GM08714 (cell line): Measurements from ENCODE around the gene SLC11A1.

ENCODE experiments used
- H3K4me3 ChIP-seq: fragments of 200-500 bp; sonication (Bioruptor generic); 2 replicates; pipeline ENCODE4 v1.5.1; 2014; ENCODE audit warnings: mild to moderate bottlenecking, low read length, inconsistent platforms
- ZNF274 ChIP-seq: IDR thresholded peaks from 2 replicates; pipeline ENCODE4 v1.6.1; 2012; ENCODE audit warnings: mild to moderate bottlenecking, low read depth, low read length

SLC11A1 gene

DNA sequence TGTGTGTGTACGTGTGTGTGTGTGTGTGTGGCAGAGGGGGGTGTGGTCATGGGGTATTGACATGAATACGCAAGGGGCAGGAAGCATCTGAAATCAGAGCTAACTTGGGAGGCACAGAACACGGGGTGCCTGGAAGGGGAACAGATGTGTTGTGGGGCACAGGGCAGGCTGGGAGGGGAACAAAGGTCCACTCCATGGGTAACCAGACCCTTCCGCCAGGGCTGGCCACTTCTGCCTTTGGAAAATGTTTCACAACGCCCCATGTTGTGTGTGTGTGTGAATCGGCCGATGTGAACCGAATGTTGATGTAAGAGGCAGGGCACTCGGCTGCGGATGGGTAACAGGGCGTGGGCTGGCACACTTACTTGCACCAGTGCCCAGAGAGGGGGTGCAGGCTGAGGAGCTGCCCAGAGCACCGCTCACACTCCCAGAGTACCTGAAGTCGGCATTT is at the start of gene SLC11A1:
SLC11A1 (plus strand) TSS at position 358 of the 451 bp plus-strand sequence. CDS start 96 bp downstream, outside the sequence.
- no peak for TF ChIP-seq ZNF274
- H3K4me3 ChIP-seq = no peak within 1 kb of the TSS

DNA sequence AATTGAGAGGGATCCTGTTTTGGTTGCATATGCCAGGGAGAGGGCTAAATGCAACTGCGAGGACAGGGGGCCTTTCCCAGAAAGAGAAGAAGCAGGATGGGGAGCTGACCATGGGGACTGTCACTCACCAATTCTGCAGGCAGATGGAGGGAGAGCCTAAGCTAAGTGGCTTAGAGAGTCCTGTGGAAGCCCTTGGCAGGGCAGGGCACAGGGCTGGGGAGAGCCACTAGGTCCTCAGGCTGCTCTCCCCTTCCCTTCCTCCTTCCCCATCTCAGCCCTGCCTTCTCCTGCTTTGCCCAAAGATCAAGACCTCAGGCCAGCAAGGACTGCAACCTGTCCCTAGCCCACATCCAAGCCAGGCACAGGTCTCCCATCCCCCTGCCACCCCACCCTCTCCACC is 49.8 kb upstream of the SLC11A1 start:
- no peak for TF ChIP-seq ZNF274
- H3K4me3 ChIP-seq = no peak overlapping the region

GRCh38 chr2:218332920-218333645 is 49.0 kb upstream of the SLC11A1 start:
- no peak for TF ChIP-seq ZNF274
- H3K4me3 ChIP-seq = no peak overlapping the region

DNA sequence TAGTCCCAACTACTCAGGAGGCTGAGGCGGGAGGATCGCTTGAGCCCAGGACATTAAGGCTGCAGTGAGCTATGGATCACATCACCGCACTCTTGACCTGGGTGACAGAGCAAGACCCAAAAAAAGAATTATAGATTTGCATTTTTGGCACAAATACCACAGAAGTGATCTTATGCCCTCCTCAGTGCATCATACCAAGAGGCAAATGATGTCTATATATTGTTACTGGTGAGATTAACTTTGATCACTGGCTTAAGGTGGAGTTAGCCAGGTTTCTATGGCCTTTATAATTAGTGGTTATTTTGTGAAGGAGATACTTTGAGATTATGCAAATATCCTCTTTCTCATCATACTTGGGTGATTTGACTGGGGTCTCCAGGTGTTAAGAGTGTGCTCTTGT is 47.5 kb upstream of the SLC11A1 start:
- no peak for TF ChIP-seq ZNF274
- no peak overlapping the region for H3K4me3 ChIP-seq

DNA sequence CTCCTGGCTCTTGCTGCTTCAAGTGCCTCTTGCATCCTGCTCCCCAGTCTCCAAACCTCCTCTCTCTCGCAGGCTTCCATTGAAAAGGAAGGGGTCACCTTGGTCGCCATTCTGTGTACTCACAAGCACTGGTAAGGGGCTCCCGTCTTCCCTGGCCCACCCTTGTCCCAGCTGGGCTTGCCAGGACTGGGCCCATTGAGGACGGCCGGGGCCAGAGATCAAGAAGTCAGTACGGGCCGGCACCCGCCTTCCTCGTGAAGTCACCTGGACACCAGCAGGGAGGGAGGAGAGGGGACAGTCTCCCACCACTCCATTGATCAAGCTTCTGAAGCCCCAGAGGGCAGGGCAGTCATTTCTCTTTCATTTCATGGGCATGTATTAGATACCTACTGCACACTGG is 41.4 kb upstream of the SLC11A1 start:
- TF ChIP-seq ZNF274 = no peak
- no peak overlapping the region for H3K4me3 ChIP-seq

DNA sequence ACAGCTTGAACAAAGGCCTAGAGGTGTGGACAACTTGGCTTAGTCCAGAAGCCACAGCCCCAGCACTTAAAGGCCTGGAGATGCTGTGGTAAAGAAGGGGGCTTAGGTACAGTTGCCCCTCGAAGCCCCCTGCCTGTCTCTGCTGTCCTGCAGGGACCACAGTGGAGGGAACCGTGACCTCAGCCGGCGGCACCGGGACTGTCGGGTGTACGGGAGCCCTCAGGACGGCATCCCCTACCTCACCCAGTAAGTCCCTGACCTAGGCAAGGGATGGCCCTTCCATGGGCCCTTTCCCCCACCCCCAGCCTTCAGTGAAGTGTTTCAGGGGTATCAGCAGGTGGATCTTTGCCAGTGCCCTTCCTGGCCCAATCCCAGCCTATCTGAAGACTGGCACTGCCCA is 40.7 kb upstream of the SLC11A1 start:
- TF ChIP-seq ZNF274 = no peak
- H3K4me3 ChIP-seq = no peak overlapping the region

- no peak overlapping the region for H3K4me3 ChIP-seq
- TF ChIP-seq ZNF274 = no peak
Observed at GRCh38 chr2:218342837-218343236, 39.2 kb upstream of the SLC11A1 start.

GRCh38 chr2:218343591-218343990 is 38.5 kb upstream of the SLC11A1 start:
- H3K4me3 ChIP-seq = no peak overlapping the region
- no peak for TF ChIP-seq ZNF274

DNA sequence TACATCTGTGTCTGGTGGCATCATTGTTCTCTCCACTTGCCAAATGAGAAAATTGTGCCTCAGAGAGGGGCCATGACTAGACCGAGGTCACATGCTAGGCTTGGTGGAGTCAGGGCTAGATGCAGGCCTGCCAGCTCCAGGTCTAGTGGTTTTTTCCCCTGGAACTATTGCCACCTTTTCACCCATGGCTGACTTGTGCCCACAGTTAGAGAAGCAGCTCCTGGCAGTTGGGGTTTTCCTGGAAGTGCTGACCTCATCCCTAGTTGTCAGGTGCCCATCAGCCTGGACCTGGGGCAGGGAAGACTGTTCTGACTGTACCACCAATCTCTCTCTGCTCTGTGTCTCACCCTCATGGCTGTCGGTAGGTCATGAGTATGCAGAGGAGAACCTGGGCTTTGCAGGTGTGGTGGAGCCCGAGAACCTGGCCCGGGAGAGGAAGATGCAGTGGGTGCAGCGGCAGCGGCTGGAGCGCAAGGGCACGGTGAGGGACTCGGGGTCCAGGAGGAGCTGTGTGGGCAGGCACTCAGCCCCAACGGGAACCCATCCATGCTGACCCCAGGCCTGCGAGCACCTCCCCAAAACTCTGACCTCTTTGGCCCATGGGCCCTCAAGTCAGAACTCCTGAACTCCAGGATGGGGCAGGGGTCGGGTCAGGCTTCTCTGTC is 37.9 kb upstream of the SLC11A1 start:
- no peak for TF ChIP-seq ZNF274

DNA sequence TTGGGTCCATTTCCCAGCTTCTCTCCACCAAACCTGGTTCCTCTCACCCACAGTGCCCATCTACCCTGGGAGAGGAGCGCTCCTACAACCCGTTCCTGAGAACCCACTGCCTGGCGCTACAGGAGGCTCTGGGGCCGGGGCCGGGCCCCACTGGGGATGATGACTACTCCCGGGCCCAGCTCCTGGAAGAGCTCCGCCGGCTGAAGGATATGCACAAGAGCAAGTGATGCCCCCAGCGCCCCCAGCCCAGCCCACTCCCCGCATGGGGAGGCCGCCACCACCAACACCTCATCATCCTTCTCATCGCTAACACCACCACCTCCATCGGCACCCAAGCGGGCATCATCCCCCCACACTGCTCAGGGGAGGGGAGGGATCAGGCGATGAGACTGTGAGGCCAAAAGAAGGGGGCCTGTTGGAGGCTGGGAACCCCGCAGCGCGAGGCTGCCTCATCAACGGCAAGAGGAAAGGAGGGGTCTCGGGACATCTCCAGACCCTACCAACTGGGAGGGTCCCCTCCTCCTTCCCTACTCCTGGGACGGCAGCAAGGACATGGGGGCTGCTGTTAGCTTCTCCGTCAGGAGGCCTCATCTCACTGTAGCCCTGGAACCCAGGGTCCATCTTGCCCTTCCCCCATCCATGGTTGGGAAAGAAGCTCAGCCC is 37.2 kb upstream of the SLC11A1 start:
- no peak overlapping the region for H3K4me3 ChIP-seq
- no peak for TF ChIP-seq ZNF274

More for the DNA sequence above, 37.9 kb upstream of the SLC11A1 start:
- no peak overlapping the region for H3K4me3 ChIP-seq

DNA sequence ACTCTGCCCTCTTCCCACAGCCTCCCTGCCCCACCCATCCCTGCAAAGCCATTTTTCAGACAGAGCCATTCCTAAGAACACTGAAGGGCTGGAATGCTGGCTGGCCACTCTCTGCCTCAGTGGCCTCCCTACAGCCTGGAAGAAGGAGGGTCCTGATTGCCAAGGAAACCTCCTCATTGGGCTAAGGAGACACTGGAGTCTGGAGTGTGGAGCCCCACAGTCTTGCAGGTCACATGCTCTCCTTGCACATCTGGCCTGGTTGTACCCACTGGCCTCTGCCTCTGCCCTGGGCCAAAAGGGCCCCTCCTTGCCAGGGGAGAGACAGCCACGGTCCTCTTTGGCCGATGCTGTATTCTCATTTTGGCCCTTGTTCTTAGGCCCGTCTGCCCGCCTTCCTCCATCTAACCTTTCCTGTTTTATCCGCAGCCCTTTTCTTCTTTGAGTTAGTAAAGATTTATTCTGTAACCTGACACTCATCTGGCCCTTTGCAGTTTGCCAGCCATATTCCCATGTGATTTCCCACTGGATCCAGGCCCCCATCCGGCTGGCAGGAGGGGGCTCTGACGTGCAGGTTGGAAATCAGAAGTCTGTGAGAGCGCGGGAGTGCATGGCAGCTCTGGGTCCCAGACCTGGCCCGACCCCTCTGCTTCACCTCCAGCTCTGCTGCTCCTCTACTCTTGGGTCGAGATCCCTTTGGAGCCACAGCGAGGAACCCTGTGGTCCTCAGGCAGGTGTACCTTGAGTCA is 36.4 kb upstream of the SLC11A1 start:
- no peak overlapping the region for H3K4me3 ChIP-seq
- no peak for TF ChIP-seq ZNF274

DNA sequence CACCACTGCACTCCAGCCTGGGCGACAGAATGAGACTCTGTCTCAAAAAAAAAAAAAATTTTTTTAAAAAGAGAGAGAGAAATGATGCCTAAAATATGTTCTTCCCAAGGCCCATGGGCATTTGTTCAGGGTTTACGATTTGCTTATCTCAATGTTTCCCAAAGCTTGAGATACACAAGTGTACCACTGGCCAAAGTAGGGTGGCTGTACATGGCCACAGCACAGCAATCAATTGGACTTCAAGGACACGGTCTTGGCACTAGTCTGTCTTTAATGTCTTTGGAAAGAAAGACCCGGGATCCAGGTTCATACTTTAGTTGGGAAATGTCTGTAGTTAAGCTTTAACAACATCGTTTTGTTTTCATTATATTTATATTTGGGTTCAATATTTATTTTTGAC is 34.9 kb upstream of the SLC11A1 start:
- H3K4me3 ChIP-seq = no peak overlapping the region
- TF ChIP-seq ZNF274 = no peak

GRCh38 chr2:218354045-218354444 is 28.0 kb upstream of the SLC11A1 start:
- TF ChIP-seq ZNF274 = no peak

DNA sequence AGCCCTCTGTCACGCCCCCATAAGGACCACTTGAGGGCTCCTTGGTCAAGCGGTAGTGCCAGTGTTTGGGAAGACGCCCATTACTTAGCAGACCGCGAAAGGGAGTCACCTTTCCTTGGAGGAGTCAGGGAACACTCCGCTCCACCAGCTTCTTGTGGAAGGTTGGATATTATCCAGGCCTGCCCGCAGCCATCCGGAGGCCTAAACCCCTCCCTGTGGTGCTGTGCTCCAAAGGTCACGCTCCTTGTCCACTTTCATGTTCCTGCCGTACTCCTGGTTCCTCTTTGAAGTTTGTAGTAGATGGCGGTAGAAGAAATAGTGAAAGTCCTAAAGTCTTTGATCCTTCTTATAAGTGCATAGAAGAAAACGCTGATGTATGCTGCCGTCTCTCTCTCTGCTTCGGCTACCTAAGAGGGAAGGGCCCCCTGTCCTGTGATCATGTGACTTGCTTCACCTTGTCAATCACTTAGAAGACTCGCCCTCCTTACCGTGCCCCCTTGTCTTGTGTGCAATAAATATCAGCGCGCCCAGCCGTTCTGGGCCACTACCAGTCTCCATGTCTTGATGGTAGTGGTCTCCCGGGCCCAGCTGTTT is 27.1 kb upstream of the SLC11A1 start:
- H3K4me3 ChIP-seq = no peak overlapping the region
- no peak for TF ChIP-seq ZNF274

More at GRCh38 chr2:218354045-218354444, 28.0 kb upstream of the SLC11A1 start:
- no peak overlapping the region for H3K4me3 ChIP-seq
